GM21381 (cell line): ENCODE data around the gene NUDT14.

ENCODE experiments used
- ATAC-seq: cut with Tn5 transposase; IDR thresholded peaks from one replicate; pipeline ENCODE4 v1.9.1; 2021; ENCODE audit warnings: mild to moderate bottlenecking, moderate library complexity; ENCODE audit not compliant: unreplicated experiment

The NUDT14 gene

GRCh38 chr14:105138021-105138541 is 43.0 kb downstream of the NUDT14 start:
- no peak for ATAC-seq

GRCh38 chr14:105137481-105138020 is 43.6 kb downstream of the NUDT14 start:
- ATAC-seq = no peak

- no peak for ATAC-seq
These were observed 44.5 kb downstream of the NUDT14 start for GRCh38 chr14:105136401-105137322.

GRCh38 chr14:105135700-105136395 is 45.3 kb downstream of the NUDT14 start:
- no peak for ATAC-seq

GRCh38 chr14:105132921-105133654 is 48.0 kb downstream of the NUDT14 start:
- no peak for ATAC-seq

GRCh38 chr14:105131241-105131640 is 49.9 kb downstream of the NUDT14 start:
- ATAC-seq = no peak

- ATAC-seq = no peak
These were observed 53.1 kb downstream of the NUDT14 start for GRCh38 chr14:105128059-105128458.

- ATAC-seq = no peak
These were observed 54.2 kb downstream of the NUDT14 start for GRCh38 chr14:105126981-105127329.

GRCh38 chr14:105126126-105126980 is 54.8 kb downstream of the NUDT14 start:
- no peak for ATAC-seq

GRCh38 chr14:105124823-105125222 is 56.3 kb downstream of the NUDT14 start:
- ATAC-seq = no peak

GRCh38 chr14:105123981-105124765 is 56.9 kb downstream of the NUDT14 start:
- no peak for ATAC-seq

- ATAC-seq = no peak
These were observed 57.9 kb downstream of the NUDT14 start for GRCh38 chr14:105123064-105123665.
